ENCODE measurements around the gene LRFN2.

GRCh38 chr6:40509716-40510260 lies 77.4 kb downstream of the LRFN2 start:
- TF ChIP-seq FOXM1 (IDR thresholded peaks at IDR 0.05; ENCODE audit: borderline replicate concordance) (no peak), SP1 (IDR thresholded peaks at IDR 0.05) (no peak), BHLHE40 (IDR thresholded peaks at IDR 0.05; ENCODE audit: borderline replicate concordance) (no peak), ELF4 (IDR thresholded peaks at IDR 0.05) (no peak), ARNT (IDR thresholded peaks at IDR 0.05) (no peak), HDGF (IDR thresholded peaks at IDR 0.05; ENCODE audit: borderline replicate concordance) (no peak), FOXA1 (IDR thresholded peaks at IDR 0.05) (no peak), NFRKB (IDR thresholded peaks at IDR 0.05) (no peak), L3MBTL2 (conservative IDR thresholded peaks at IDR 0.05) (no peak), PKNOX1 (IDR thresholded peaks at IDR 0.05) (no peak), SUZ12 (IDR thresholded peaks at IDR 0.05) (no peak), ZNF384 (IDR thresholded peaks at IDR 0.05) (no peak)
